GM19239 (cell line): ENCODE data around the gene BAG5.

Experiments used
- DNase-seq: peaks from one replicate; pipeline ENCODE4 v3.0.0; 2011; ENCODE audit warnings: low spot score; ENCODE audit not compliant: insufficient read length
- FAIRE-seq: peaks from 2 replicates; lab custom pipeline; 2011; peaks lifted over from hg19 to GRCh38; lab: Jason Lieb, UNC

The BAG5 gene

GRCh38 chr14:103535891-103536565, 26.4 kb downstream of the BAG5 start:
- FAIRE-seq (no peak), DNase-seq (no peak)

- no peak for FAIRE-seq
Measured at GRCh38 chr14:103535081-103535890, 27.2 kb downstream of the BAG5 start.

DNA sequence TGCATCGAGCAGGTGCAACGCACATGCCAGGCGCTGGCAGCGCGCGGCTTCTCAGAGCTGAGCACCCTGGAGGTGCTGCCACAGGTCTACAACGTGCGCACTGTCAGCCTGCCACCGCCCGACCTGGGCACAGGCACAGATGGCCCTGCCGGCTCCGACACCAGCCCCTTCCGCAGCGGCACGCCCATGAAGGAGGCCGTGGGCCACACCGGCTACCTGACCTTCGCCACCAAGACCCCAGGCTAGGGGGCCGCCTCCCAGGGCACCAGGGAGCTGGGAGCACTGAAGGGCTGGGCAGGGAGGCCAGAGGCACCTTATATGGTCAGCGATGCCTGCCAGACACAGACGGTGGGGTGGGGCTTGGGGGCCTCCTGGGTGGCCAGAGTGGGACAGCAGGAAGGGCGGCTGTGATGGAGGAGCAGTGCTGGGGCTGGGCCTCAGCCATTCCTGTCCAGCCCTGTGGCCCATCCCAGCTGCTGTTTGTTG, 27.8 kb downstream of the BAG5 start:
- FAIRE-seq (no peak), DNase-seq (no peak)

More at GRCh38 chr14:103535081-103535890, 27.2 kb downstream of the BAG5 start:
- no peak for DNase-seq

- no peak for DNase-seq
- FAIRE-seq: no peak
Measured at GRCh38 chr14:103533999-103534575, 28.4 kb downstream of the BAG5 start.

- DNase-seq (no peak), FAIRE-seq (no peak)
Measured at GRCh38 chr14:103533137-103533998, 29.1 kb downstream of the BAG5 start.

- DNase-seq (no peak), FAIRE-seq (no peak)
Measured at GRCh38 chr14:103532216-103533136, 30.0 kb downstream of the BAG5 start.

- DNase-seq: no peak
- FAIRE-seq: no peak
Measured at GRCh38 chr14:103531421-103532215, 30.8 kb downstream of the BAG5 start.

- DNase-seq (no peak), FAIRE-seq (no peak)
Measured at GRCh38 chr14:103530831-103531230, 31.6 kb downstream of the BAG5 start.

GRCh38 chr14:103530390-103530789, 32.1 kb downstream of the BAG5 start:
- DNase-seq (no peak), FAIRE-seq (no peak)

- DNase-seq: no peak
- FAIRE-seq: no peak
Measured at GRCh38 chr14:103529383-103530365, 32.8 kb downstream of the BAG5 start.

GRCh38 chr14:103528587-103529382, 33.7 kb downstream of the BAG5 start, which contains the start of gene TRMT61A:
Gene TRMT61A, plus strand, starts transcription at chr14:103529196. Its CDS starts 783 bp downstream, at chr14:103529979.
- peak; percentile 83 for FAIRE-seq
- peak; percentile 96 for DNase-seq

- FAIRE-seq: no peak
Measured at GRCh38 chr14:103528146-103528586, 34.3 kb downstream of the BAG5 start.

DNA sequence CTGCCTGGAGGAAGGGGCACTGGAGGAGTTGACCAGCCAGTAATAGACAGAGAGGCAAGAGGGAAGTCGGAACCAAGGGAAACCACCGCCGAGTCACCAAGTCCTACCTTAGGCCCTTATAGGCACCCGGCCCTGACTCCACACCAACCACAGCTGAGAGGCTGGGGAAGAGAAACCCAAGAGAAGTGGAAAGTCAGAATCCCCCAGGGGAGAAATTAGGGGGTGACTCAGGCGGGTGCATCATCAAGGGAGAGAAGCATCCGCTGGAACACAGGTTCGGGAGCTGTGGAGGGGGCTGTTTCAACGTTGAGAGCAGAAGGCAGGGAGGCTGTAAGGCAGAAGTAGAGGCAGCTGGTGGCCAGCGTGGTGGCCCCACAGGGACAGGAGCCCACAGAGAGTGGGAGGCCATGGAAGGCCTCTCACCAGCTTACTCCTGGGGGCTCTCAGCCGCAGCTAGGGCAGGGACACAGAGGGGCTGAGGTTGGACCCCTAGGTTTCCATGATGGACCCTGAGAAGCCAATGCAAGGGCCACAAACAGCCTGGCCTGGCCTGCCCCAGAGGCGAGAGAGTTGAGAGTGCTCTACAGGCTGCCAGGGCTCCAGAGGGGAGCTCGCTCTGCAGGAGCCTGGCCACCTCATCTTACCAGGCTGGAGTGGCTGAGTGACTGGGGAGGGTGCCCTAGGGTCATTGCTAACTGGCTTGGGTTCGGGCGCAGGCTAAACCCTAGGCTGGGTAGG, 34.9 kb downstream of the BAG5 start:
- FAIRE-seq: peak; percentile 84
- DNase-seq: peak; percentile 67

More at GRCh38 chr14:103528146-103528586, 34.3 kb downstream of the BAG5 start:
- DNase-seq: no peak

DNA sequence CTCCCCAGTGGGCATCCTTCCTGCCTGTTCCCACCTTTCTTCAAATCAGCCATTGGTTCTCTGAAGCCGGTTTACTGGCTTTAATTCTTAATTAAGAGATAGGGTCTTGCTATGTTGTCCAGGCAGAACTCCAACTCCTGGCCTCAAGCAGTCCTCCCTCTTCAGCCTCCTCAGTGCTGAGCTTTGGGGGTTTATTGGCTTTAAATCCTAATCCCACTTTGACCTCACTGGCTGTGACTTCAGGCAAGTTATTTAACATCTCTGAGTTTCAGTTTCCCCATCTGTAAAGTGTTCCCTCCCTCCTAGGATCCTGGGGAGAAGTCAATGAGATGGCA, 35.6 kb downstream of the BAG5 start:
- DNase-seq (no peak), FAIRE-seq (no peak)

GRCh38 chr14:103526247-103526913, 36.1 kb downstream of the BAG5 start:
- no peak for DNase-seq
- FAIRE-seq: no peak
